PFSK-1 (cell line): Measurements from ENCODE around the gene CBY2.

Experiments used
- POLR2AphosphoS5 ChIP-seq: IDR thresholded peaks from 2 replicates; pipeline ENCODE4 v1.6.1; 2012; ENCODE audit warnings: low read depth, mild to moderate bottlenecking, control low read depth, low read length, moderate library complexity
- SIN3A ChIP-seq: IDR thresholded peaks from 2 replicates; pipeline ENCODE4 v1.6.1; 2012; ENCODE audit warnings: mild to moderate bottlenecking, low read length, moderate library complexity, borderline replicate concordance; ENCODE audit not compliant: insufficient read depth

DNA sequence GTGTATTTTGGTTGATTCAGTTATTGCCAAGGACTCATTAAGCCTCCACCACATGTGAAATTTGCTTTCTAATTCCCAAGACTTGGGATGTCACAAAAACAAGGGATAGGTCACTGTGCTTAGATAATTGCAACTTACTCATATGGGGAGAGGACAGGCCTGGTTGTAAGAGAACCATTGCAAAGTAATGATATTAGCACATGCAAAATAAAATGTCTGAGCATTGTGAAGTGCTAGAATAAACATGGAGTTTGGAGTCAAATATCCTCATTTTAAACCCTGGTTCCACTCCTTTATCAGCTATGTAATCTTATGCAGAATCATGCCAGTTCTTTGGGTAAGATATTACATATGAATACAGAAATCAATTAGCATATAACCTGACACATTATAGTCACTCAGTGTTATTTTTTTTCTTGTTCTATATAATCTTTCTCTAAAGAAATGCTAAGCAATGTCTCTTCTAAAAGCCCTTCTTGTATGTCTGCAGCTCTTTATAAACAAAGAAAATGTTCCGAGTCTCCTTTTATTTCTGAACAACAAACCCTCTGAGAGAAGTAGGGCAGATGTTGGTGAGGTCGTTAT, 5.5 kb downstream of the CBY2 start:
- TF ChIP-seq POLR2AphosphoS5, result no peak
- no peak for TF ChIP-seq SIN3A
